ENCODE results near the gene ABCC1. TPM values are rescaled to one million over a fixed set of nuclear protein-coding genes. Genes with fewer than 3 reads are reported as not detected.

Gene ABCC1
- total and polyA plus RNA-seq, 2 of the 4 experiments (the other 2 are of a cell fraction) = 39.4 to 66.0 TPM

GRCh38 chr16:16141141-16141540 is 191.7 kb downstream of the ABCC1 start:
- dilution Hi-C loops (cut with HindIII; ENCODE audit: low sequenced_read_pairs, unreplicated experiment) (no loop called here), in situ Hi-C loops (cut with MboI; ENCODE audit: low sequenced_read_pairs) (no loop called here), intact Hi-C loops (cut with micrococcal nuclease) (no loop called here)
- no peak for DNase-seq
- H2BK15ac ChIP-seq (ENCODE audit: low read depth, low read length) = no peak overlapping the region
- H4K8ac ChIP-seq (ENCODE audit: low read depth in 2 of 2, low read length in 2 of 2) = no peak overlapping the region
- H3K4me2 ChIP-seq (ENCODE audit: low read depth, low read length) = no peak overlapping the region
- no peaks in the 10 kb centered on the region for H3K27me3 ChIP-seq (ENCODE audit: control insufficient read depth, insufficient read depth, low read length)
- no peak overlapping the region for H3K56ac ChIP-seq (ENCODE audit: extremely low read depth, insufficient read depth, low read length)
- H3K36me3 ChIP-seq (ENCODE audit: control insufficient read depth, insufficient read depth, low read length) = peaks cover 91% of the 10 kb centered on the region
- H2AFZ ChIP-seq (replicated peaks; ENCODE audit: low read length, poor library complexity) = no peak overlapping the region
- no peak overlapping the region for H3K23ac ChIP-seq (ENCODE audit: low read depth, low read length)
- H3K4me1 ChIP-seq (ENCODE audit: control insufficient read depth, insufficient read depth, low read length) = no peaks in the 10 kb centered on the region
- no peak overlapping the region for H3K14ac ChIP-seq (replicated peaks; ENCODE audit: low read depth, low read length)
- H2BK20ac ChIP-seq (ENCODE audit: low read depth, low read length) = no peak overlapping the region
- H4K91ac ChIP-seq (ENCODE audit: insufficient read depth, low read depth, low read length) = no peak overlapping the region
- H3K9me1 ChIP-seq (ENCODE audit: insufficient read depth, low read length) = peaks cover 10% of the 10 kb centered on the region
- TF ChIP-seq NFE2L2 (IDR thresholded peaks at IDR 0.05; ENCODE audit: low read depth, low read length) (no peak), RFX5 (IDR thresholded peaks at IDR 0.05; ENCODE audit: low read depth, low read length) (no peak), MAZ (IDR thresholded peaks at IDR 0.05; ENCODE audit: borderline replicate concordance, low read depth, low read length) (no peak), CHD1 (IDR thresholded peaks at IDR 0.05; ENCODE audit: low read depth, low read length) (no peak), FOS (IDR thresholded peaks at IDR 0.05; ENCODE audit: low read depth, low read length) (no peak), CTCF (conservative IDR thresholded peaks at IDR 0.05; ENCODE audit: low read depth, low read length) (no peak), MAFK (IDR thresholded peaks at IDR 0.05; ENCODE audit: low read depth, low read length) (no peak), POLR2A (IDR thresholded peaks at IDR 0.05; ENCODE audit: low read depth, low read length) (no peak)
- H3K18ac ChIP-seq (ENCODE audit: low read depth, low read length) = no peak overlapping the region
- no peaks in the 10 kb centered on the region for H3K9me3 ChIP-seq (ENCODE audit: control insufficient read depth, insufficient read depth, low read length)
- H3K4ac ChIP-seq (ENCODE audit: low read depth, low read length) = no peak overlapping the region
- no peak overlapping the region for H3K4me3 ChIP-seq (ENCODE audit: insufficient read depth, low read depth, low read length)
- no TSS peak for BruUV-seq (replicated peaks)
- H4K20me1 ChIP-seq (ENCODE audit: insufficient read depth, low read length) = peaks cover 30% of the 10 kb centered on the region
- H2AK9ac ChIP-seq (replicated peaks; ENCODE audit: low read depth, low read length, poor library complexity) = no peak overlapping the region
- H2BK5ac ChIP-seq (ENCODE audit: low read depth, low read length, poor library complexity, severe bottlenecking) = no peak overlapping the region
- no peak overlapping the region for H4K5ac ChIP-seq (ENCODE audit: low read depth, low read length)
- H3K9ac ChIP-seq (ENCODE audit: low read depth, low read length) = no peak overlapping the region
- WGBS, 2 experiments (ENCODE audit: extremely low coverage in 2 of 2, insufficient read length in 1 of 2) = no CpG with 5 or more reads among the region's 11 CpGs
- no peak overlapping the region for H3K27ac ChIP-seq (ENCODE audit: insufficient read depth, low read length)
- no peak overlapping the region for H2AK5ac ChIP-seq (ENCODE audit: low read depth, low read length)
- peaks cover 13 to 39% of the 10 kb centered on the region in 2 experiments for H3K79me1 ChIP-seq (ENCODE audit: low read depth in 1 of 2, low read length in 2 of 2)
- ATAC-seq (ENCODE audit: low read depth) = no peak
- POLR2A ChIA-PET (ENCODE audit: unreplicated experiment) = no interaction called here
- CTCF ChIA-PET = no interaction called here
- H2BK120ac ChIP-seq (ENCODE audit: low read depth, low read length) = no peak overlapping the region

Data from IMR-90 (cell line).